Keratinocyte (primary cell): ENCODE results near the gene PITX1.

Source experiments
- CTCF ChIP-seq, 3 experiments: IDR thresholded peaks in 1 of 3; conservative IDR thresholded peaks in 1 of 3; optimal IDR thresholded peaks in 1 of 3; 2 replicates in 2 of 3; 3 replicates in 1 of 3; pipeline versions ENCODE3 to v1.5.1; 2011; ENCODE audit warnings: low read length in 3 of 3, mild to moderate bottlenecking in 3 of 3, moderate library complexity in 2 of 3, control low read depth in 1 of 3, inconsistent platforms in 1 of 3; ENCODE audit not compliant: insufficient read depth in 2 of 3; ENCODE audit errors: extremely low read depth in 1 of 3
- EZH2 ChIP-seq: IDR thresholded peaks from one replicate; pipeline ENCODE4 v1.6.1; 2012; ENCODE audit warnings: inconsistent platforms, mild to moderate bottlenecking, low read length, moderate library complexity

GRCh38 chr5:135010502-135011354 lies 23.3 kb downstream of the PITX1 start:
- TF ChIP-seq CTCF (optimal IDR thresholded peaks at IDR 0.05 in 1 of 3, IDR thresholded peaks at IDR 0.05 in 1 of 3, conservative IDR thresholded peaks at IDR 0.05 in 1 of 3; ENCODE audit: extremely low read depth in 1 of 3, insufficient read depth in 2 of 3, low read length in 3 of 3) (peak in 2 of 3 experiments; percentile 5 to 16), EZH2 (no peak)
